GM19043 (cell line): ENCODE results near the gene TLR6.
"Not testable (repeated sequence)": the region's sequence is repeated elsewhere in the genome, so short reads cannot be mapped to it uniquely, and the experiment has no call there.

Experiments used
- ATAC-seq: cut with Tn5 transposase; IDR thresholded peaks from one replicate; pipeline ENCODE4 v1.9.1; 2021; ENCODE audit warnings: low read depth; ENCODE audit not compliant: unreplicated experiment

TLR6 gene

GRCh38 chr4:38823766-38824165, 32.9 kb downstream of the TLR6 start:
- no peak for ATAC-seq

- no peak for ATAC-seq
Observed at GRCh38 chr4:38822748-38823303, 33.8 kb downstream of the TLR6 start.

- no peak for ATAC-seq
Observed at GRCh38 chr4:38821739-38822138, 34.9 kb downstream of the TLR6 start.

GRCh38 chr4:38820329-38821061, 36.1 kb downstream of the TLR6 start:
- peak; percentile 55 for ATAC-seq

GRCh38 chr4:38819569-38819968, 37.0 kb downstream of the TLR6 start:
- no peak for ATAC-seq

- ATAC-seq: peak; percentile 45
Observed at GRCh38 chr4:38818441-38818976, 38.1 kb downstream of the TLR6 start.

- ATAC-seq: no peak
Observed at GRCh38 chr4:38815885-38816782, 40.5 kb downstream of the TLR6 start.

- ATAC-seq: no peak
Observed at GRCh38 chr4:38814386-38814785, 42.2 kb downstream of the TLR6 start.

- ATAC-seq: no peak
Observed at GRCh38 chr4:38811297-38811696, 45.3 kb downstream of the TLR6 start.

- not testable (repeated sequence) for ATAC-seq
Observed at GRCh38 chr4:38807462-38807861, 49.2 kb downstream of the TLR6 start.

- not testable (repeated sequence) for ATAC-seq
Observed at GRCh38 chr4:38806251-38806650, 50.4 kb downstream of the TLR6 start.

GRCh38 chr4:38805530-38806145, 51.0 kb downstream of the TLR6 start:
- ATAC-seq: peak; percentile 79

GRCh38 chr4:38804654-38805295, 51.8 kb downstream of the TLR6 start, which contains the start of gene TLR1:
TLR1 (minus strand) TSS chr4:38804791; CDS start chr4:38798831, 5,960 bp downstream.
- ATAC-seq: no peak

GRCh38 chr4:38803833-38804653, 52.6 kb downstream of the TLR6 start:
- ATAC-seq: peak; percentile 48

GRCh38 chr4:38802561-38803355, 53.9 kb downstream of the TLR6 start:
- no peak for ATAC-seq

GRCh38 chr4:38800961-38801450, 55.6 kb downstream of the TLR6 start:
- ATAC-seq: no peak

- no peak for ATAC-seq
Observed at GRCh38 chr4:38800366-38800765, 56.3 kb downstream of the TLR6 start.

GRCh38 chr4:38795087-38795486, 61.5 kb downstream of the TLR6 start:
- ATAC-seq: no peak
